GM23248 (cell line): Measurements from ENCODE around the gene NIPAL4. TPM values are rescaled to one million over a fixed set of nuclear protein-coding genes. Genes with fewer than 3 reads are reported as not detected.
A peak's percentile ranks its signal among the peaks of the same experiment; 100 is the strongest.

Experiments used
- DNase-seq: peaks from one replicate; pipeline ENCODE4 v3.0.0-alpha.2; 2015
- H2AFZ ChIP-seq: fragments of 200-600 bp; sonication (generic); 2 replicates; pipeline ENCODE4 v1.6.1; 2016; ENCODE audit warnings: antibody characterized with exemption
- H3F3A ChIP-seq: fragments of 200-600 bp; sonication (generic); 2 replicates; pipeline ENCODE4 v1.6.1; 2016; ENCODE audit warnings: mild to moderate bottlenecking, antibody characterized with exemption, mixed run types; ENCODE audit not compliant: insufficient read depth
- H3K27ac ChIP-seq: fragments of 200-600 bp; sonication (generic); 2 replicates; pipeline ENCODE4 v1.5.1; 2016; ENCODE audit warnings: mild to moderate bottlenecking
- H3K27me3 ChIP-seq: fragments of 200-600 bp; sonication (generic); replicated peaks from 2 replicates; pipeline ENCODE4 v1.6.1; 2016; ENCODE audit warnings: mild to moderate bottlenecking; ENCODE audit not compliant: insufficient read depth
- H3K36me3 ChIP-seq: fragments of 200-600 bp; sonication (generic); 2 replicates; pipeline ENCODE4 v1.6.1; 2016; ENCODE audit warnings: low read depth, mild to moderate bottlenecking
- H3K4me1 ChIP-seq: fragments of 200-600 bp; sonication (generic); 2 replicates; pipeline ENCODE4 v1.6.1; 2016; ENCODE audit warnings: mild to moderate bottlenecking; ENCODE audit not compliant: insufficient read depth
- H3K4me2 ChIP-seq: fragments of 200-600 bp; sonication (generic); one replicate; pipeline ENCODE4 v1.6.1; 2016; ENCODE audit warnings: mild to moderate bottlenecking; ENCODE audit not compliant: unreplicated experiment
- H3K4me3 ChIP-seq: fragments of 200-600 bp; sonication (generic); 2 replicates; pipeline ENCODE4 v1.5.1; 2016; ENCODE audit warnings: mild to moderate bottlenecking
- H3K79me2 ChIP-seq: fragments of 200-600 bp; sonication (generic); 2 replicates; pipeline ENCODE4 v1.6.1; 2016; ENCODE audit warnings: mild to moderate bottlenecking; ENCODE audit not compliant: insufficient read depth
- H3K9ac ChIP-seq: fragments of 200-600 bp; sonication (generic); 2 replicates; pipeline ENCODE4 v1.6.1; 2016; ENCODE audit warnings: mild to moderate bottlenecking
- H3K9me2 ChIP-seq: fragments of 200-600 bp; sonication (generic); 2 replicates; pipeline ENCODE4 v1.6.1; 2016; ENCODE audit warnings: mixed run types, mild to moderate bottlenecking, moderate library complexity; ENCODE audit not compliant: insufficient read depth
- H3K9me3 ChIP-seq: fragments of 200-600 bp; sonication (generic); one replicate; pipeline ENCODE4 v1.6.1; 2017; ENCODE audit warnings: low read depth
- H4K20me1 ChIP-seq: fragments of 200-600 bp; sonication (generic); 2 replicates; pipeline ENCODE4 v1.6.0; 2016; ENCODE audit not compliant: insufficient read depth
- EZH2 ChIP-seq: fragments of 200-600 bp; sonication (generic); IDR thresholded peaks from 2 replicates; pipeline ENCODE4 v1.6.1; 2018; ENCODE audit warnings: antibody characterized with exemption, mild to moderate bottlenecking; ENCODE audit not compliant: insufficient read depth, poor library complexity, severe bottlenecking
- EZH2phosphoT487 ChIP-seq: fragments of 200-600 bp; sonication (generic); IDR thresholded peaks from 2 replicates; pipeline ENCODE4 v1.6.1; 2018; ENCODE audit warnings: antibody characterized with exemption, moderate library complexity, mild to moderate bottlenecking, low read depth; ENCODE audit not compliant: insufficient read depth
- WGBS, 2 experiments: methylation state at CpG; one replicate each; pipeline ENCODE4 v1.1.6; 2015 to 2017; ENCODE audit warnings: low lambda C conversion rate in 2 of 2, low coverage in 1 of 2; ENCODE audit errors: missing lambda C conversion rate in 2 of 2; 5-methylcytosine and 5-hydroxymethylcytosine counted together
- in situ Hi-C: fragments of 300-500 bp; cut with MboI; formaldehyde crosslinking; loops from 2 replicates; pipeline ENCODE4 v1.15.0; 2020
- polyA plus RNA-seq: library from polyadenylated mRNA; unstranded; fragments of >200 nt; fragmentation: Nextera tagmentation; extraction: Ambion mirVana; gene quantifications from 2 replicates; pipeline ENCODE4 v1.2.1, GENCODE V29; 2016
- total RNA-seq: library from RNA; depleted of rRNA; stranded (reverse); fragments of >200 nt; shearing (Covaris generic); gene quantifications from 2 replicates; pipeline ENCODE4 v1.2.3, GENCODE V29; 2014

The NIPAL4 gene
- total and polyA plus RNA-seq, 2 experiments from 2014 or later = not detected

DNA sequence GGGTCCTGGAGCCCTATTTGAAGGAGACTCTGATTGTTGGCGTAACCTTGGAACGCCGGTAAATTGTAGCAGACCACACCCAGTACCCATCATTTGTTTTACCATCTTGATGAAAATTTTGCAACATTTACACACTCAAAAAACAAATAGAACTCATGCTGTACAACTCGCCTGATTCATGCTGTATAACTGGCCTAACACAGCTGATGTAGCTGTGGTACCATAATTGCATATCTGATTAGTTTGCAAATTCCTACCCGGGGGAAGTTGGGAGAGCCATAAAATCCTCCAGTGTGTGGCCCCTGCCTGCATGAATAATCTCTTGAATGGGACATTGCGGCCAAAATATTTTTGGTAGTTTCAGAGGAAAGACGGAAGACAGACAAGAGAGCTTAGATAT, 9.7 kb downstream of the NIPAL4 start:
- H3K36me3 ChIP-seq = no peaks in the 10 kb centered on the region
- 88 to 92% methylated on average over 7 of the region's 7 CpGs for whole genome bisulfite sequencing, 2 experiments
- no peaks in the 10 kb centered on the region for H4K20me1 ChIP-seq
- no peak overlapping the region for H3K27ac ChIP-seq
- no peak overlapping the region for H2AFZ ChIP-seq
- TF ChIP-seq EZH2phosphoT487 = no peak
- no peak for TF ChIP-seq EZH2
- in situ Hi-C loops = loop anchor here (10.0 kb wide), 2 partner anchors 105 to 215 kb away; no protein-coding TSS in a partner anchor
- DNase-seq = no peak
- no peak overlapping the region for H3K4me2 ChIP-seq
- no peaks in the 10 kb centered on the region for H3K9me3 ChIP-seq
- H3F3A ChIP-seq = peaks cover 13% of the 10 kb centered on the region
- no peaks in the 10 kb centered on the region for H3K27me3 ChIP-seq
- H3K4me1 ChIP-seq = peaks cover 18% of the 10 kb centered on the region
- no peaks in the 10 kb centered on the region for H3K9me2 ChIP-seq
- H3K79me2 ChIP-seq = no peaks in the 10 kb centered on the region
- no peak overlapping the region for H3K4me3 ChIP-seq
- no peak overlapping the region for H3K9ac ChIP-seq

DNA sequence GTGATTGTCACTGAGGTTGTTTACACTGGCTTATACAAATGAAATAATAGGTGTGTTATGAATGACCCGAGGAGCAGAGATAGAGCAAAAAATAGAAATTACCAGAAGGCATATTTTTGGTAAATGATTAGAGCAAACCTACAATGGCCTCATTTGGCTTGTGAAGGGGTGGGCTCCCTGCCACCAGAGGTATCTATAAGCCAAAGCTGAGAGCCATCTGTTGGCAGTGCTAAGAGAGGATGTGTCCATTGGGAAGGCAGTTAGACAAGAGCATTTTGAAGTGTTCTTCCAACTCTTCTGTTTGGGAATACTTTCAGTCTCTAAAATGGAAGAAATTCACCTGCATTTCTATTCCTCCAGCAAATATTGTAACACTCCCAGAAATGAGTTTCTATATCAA, 10.6 kb downstream of the NIPAL4 start:
- H3K9me2 ChIP-seq = no peaks in the 10 kb centered on the region
- no peak overlapping the region for H3K9ac ChIP-seq
- no peaks in the 10 kb centered on the region for H3K79me2 ChIP-seq
- H3K27me3 ChIP-seq = no peaks in the 10 kb centered on the region
- H3K9me3 ChIP-seq = no peaks in the 10 kb centered on the region
- peaks cover 4% of the 10 kb centered on the region for H3F3A ChIP-seq
- no peaks in the 10 kb centered on the region for H4K20me1 ChIP-seq
- H3K36me3 ChIP-seq = no peaks in the 10 kb centered on the region
- H3K27ac ChIP-seq = no peak overlapping the region
- H3K4me2 ChIP-seq = no peak overlapping the region
- no peak overlapping the region for H3K4me3 ChIP-seq
- TF ChIP-seq EZH2 (no peak), EZH2phosphoT487 (no peak)
- peaks cover 13% of the 10 kb centered on the region for H3K4me1 ChIP-seq
- no peak overlapping the region for H2AFZ ChIP-seq
- DNase-seq = no peak
- in situ Hi-C loops = loop anchor here (10.0 kb wide), 2 partner anchors 106 to 216 kb away; no protein-coding TSS in a partner anchor
- WGBS, 2 experiments = 94 to 96% methylated on average over 1 of the region's 1 CpG

DNA sequence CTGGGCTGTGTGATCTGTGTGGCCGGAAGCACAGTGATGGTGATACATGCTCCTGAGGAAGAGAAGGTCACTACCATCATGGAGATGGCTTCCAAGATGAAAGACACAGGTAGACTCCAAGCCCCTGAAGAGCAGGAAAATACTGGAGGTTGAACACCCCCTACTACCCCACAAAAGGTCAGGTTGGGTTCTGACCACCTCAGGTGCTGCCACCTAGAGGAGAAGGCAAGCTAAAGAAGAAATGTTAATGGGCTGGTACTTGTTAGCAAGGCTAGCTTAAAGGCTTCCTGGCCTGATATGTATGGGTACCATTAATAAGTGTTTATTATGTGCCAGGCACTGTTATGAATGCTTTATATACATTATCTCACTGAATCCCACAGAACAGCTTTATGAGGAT, 11.7 kb downstream of the NIPAL4 start:
- peak; percentile 63 for DNase-seq

DNA sequence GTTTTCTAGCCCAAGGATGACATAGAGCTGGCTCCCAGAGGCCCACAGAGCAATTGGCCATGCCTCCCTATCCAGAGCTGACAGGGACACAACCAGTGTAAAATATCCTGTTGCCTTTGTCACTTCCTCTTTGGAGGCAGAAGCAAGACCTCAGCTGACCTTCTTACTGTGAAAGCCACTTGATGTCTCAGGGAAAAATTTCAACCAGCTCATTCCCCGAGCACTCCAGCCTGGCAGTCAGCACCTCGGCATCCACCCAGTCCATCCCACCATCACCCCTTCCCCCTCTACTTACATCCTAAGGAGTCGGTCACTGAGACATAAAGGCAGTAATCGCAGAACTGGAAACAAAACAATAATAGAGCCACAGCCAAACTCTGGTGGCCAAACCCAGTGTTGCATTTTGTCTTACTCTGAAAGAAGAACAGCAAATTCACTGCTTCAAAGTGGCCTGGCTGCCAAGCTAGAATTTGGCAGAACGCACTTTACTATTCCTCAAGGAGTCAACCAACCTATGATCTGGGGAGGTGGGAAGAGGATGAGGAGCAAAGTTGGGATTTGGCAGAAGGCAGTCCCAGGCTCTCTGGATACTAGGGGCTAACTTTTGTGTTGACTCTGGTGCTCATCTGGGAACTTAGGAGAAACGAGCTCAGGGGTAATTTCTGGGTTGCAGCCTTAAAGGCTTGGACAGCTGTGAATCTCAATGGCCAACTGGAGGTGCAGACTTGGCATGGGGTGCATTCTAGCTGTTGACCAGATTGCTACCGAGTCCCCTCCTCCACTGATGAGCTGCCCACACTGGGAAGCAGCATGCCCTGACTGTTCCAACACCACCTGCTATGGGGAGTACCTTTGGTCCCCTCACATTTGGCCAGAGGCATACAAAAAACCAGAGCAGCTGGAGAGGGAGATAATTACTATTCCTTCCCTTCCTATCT, 13.6 kb downstream of the NIPAL4 start:
- Histone ChIP-seq H3K4me2 (peak overlapping the region; percentile 14), H3K4me3 (no peak overlapping the region), H3K79me2 (no peaks in the 10 kb centered on the region), H3F3A (peaks cover 4% of the 10 kb centered on the region; the same call in 1 of the 2 replicates), H3K27ac (no peak overlapping the region; the same call in 1 of the 2 replicates), H4K20me1 (no peaks in the 10 kb centered on the region), H2AFZ (no peak overlapping the region), H3K9ac (no peak overlapping the region), H3K9me3 (no peaks in the 10 kb centered on the region), H3K27me3 (no peaks in the 10 kb centered on the region), H3K4me1 (peaks cover 13% of the 10 kb centered on the region), H3K9me2 (no peaks in the 10 kb centered on the region), H3K36me3 (0 out of 2 replicates have a peak, but pooled peaks cover 5% of the 10 kb centered on the region)
- DNase-seq = peak; percentile 69
- WGBS, 2 experiments = 67 to 69% methylated on average over 7 of the region's 7 CpGs
- in situ Hi-C loops = loop anchor here (10.0 kb wide), 2 partner anchors 109 to 219 kb away; no protein-coding TSS in a partner anchor
- TF ChIP-seq EZH2phosphoT487 = no peak
- no peak for TF ChIP-seq EZH2

More for the DNA sequence above, 11.7 kb downstream of the NIPAL4 start:
- H3K9me2 ChIP-seq = no peaks in the 10 kb centered on the region
- no peak overlapping the region for H3K27ac ChIP-seq
- WGBS, 2 experiments = 96 to 100% methylated on average over 1 of the region's 1 CpG
- no peaks in the 10 kb centered on the region for H3K36me3 ChIP-seq
- H4K20me1 ChIP-seq = no peaks in the 10 kb centered on the region
- H3K9ac ChIP-seq = no peak overlapping the region
- peaks cover 13% of the 10 kb centered on the region for H3K4me1 ChIP-seq
- H3K4me3 ChIP-seq = no peak overlapping the region
- H3K9me3 ChIP-seq = no peaks in the 10 kb centered on the region
- in situ Hi-C loops = loop anchor here (10.0 kb wide), 2 partner anchors 107 to 217 kb away; no protein-coding TSS in a partner anchor
- H2AFZ ChIP-seq = no peak overlapping the region
- TF ChIP-seq EZH2 (no peak), EZH2phosphoT487 (no peak)
- H3F3A ChIP-seq = peaks cover 4% of the 10 kb centered on the region; the same call in 1 of the 2 replicates
- H3K79me2 ChIP-seq = no peaks in the 10 kb centered on the region
- no peak overlapping the region for H3K4me2 ChIP-seq
- H3K27me3 ChIP-seq = no peaks in the 10 kb centered on the region
